GM21528 (cell line): Measurements from ENCODE around the gene ADCY9.
"Not testable (repeated sequence)": the region's sequence is repeated elsewhere in the genome, so short reads cannot be mapped to it uniquely, and the experiment has no call there.

ENCODE experiments used
- ATAC-seq: cut with Tn5 transposase; IDR thresholded peaks from one replicate; pipeline ENCODE4 v1.9.1; 2021; ENCODE audit warnings: mild to moderate bottlenecking, moderate library complexity; ENCODE audit not compliant: unreplicated experiment, low FRiP score

Gene ADCY9

DNA sequence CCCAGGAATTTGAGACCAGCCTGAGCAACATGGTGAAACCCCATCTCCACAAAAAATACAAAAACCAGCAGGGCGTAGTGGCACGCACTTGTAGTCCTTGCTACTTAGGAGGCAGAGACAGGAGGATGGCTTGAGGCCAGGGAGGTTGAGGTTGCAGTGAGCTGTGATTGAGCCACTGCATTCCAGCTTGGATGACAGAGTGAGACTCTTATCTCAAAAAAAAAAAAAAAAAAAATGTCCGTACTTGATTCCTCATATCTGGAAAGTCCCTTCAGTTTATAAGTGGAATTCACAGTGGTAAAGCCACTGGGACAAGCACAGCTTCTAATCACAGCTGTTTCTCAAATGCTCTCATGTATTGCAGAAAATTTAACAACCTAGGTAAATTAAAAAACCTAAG lies 157.1 kb downstream of the ADCY9 start:
- ATAC-seq: no peak

DNA sequence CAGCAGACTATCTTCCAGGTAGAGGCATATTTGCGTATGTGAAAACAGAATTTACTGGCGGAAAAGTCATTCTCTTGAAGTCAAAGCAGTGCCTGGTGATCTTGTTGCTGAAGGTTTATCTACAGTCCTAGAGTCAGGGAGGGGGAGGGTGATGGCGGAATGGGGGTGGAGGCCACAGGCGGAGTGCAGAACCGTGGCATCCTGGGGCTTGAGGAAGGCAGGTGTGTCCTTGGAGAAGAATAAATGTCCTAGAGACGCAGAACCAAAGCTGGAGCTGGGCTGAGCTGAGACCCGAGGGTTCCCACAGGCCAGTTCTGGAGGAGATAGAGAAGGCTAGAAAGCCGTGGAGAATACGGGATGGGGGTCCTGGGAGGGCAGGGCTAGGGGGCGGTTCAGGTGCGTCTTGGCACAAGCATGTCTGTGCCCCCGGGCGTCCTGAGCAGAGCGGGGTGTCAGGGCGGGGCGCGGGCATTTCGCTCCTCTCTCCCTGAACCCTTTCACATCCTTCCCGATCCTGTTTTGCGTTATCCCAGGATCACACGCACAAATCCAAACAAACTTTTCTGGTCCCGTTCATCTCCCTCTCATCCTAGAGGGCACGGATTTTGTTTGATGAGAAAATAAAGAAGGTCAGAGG lies 158.8 kb downstream of the ADCY9 start:
- no peak for ATAC-seq

DNA sequence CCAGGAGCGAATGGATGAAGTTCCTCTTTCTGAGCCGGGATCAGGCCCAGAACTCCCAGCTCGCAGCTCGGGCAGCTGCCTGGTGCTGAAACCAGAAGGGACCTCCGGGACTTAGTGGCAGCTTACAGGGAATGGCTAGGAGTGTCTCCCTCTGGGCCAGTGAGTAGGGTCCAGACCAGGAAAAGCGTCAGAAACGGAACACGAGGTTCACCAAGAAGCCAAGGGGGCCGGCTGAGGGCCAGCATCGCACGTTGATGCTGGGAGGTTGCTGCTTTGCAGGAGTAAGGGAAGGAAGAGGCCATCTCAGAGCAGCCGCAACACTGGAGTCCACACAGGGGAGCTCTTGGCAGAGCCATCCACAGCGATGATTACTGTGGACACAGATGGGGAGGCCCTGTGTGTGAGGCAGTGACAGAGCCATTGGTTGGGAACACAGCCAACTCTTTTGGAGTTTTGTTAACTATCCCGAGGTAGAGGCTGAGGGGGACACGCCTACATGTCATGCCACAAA lies 161.8 kb downstream of the ADCY9 start:
- ATAC-seq: no peak

DNA sequence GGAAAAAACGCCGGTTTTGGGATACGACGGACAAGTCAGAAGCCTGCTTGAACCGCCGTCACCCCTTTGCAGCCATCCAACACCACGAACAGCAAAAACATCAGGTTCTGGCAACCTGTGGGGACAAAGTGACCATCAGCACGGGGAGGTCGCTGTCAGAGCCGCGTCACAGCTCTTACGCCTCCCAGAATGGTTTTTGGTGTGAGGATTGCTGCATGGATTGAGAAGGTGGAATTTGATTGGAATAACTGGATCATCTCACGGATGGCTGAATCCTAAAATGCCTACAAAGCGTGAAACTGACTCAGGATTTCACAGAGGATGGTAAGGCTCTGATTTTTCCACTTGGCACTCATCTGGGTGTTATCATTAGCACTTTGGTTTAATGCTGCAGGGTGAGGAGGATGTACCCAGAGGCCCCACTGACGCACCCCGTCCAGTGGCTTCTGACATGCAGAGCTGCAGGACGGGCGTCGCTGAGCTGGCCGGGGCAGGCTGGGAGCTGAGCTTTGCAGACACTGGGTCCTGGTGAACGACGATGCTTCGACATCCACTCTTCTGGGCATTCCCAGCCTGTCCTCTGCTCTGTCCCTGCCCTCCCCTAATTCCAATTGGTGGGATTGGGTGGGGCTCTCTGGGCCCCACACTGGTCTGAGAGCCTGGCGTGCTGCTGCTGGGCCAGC lies 162.4 kb downstream of the ADCY9 start:
- ATAC-seq: no peak

DNA sequence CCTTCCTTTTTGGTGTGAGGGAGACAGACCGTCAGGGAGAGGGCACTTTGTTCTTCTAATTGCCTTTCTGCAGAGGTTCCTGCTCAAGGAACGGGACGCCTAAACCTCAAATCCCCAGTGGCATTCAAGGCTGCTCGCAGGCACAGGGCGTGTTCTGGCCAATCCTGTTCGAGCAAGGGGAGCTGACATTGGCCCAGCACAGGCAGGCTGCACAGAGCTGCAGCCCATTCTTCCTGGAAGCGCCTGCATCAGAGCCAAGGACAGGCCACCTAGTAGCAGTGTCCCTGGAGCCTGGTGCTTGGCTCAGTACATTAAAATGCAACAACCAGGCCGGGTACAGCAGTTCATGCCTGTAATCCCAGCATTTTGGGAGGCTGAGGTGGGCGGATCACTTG lies 163.5 kb downstream of the ADCY9 start:
- no peak for ATAC-seq

DNA sequence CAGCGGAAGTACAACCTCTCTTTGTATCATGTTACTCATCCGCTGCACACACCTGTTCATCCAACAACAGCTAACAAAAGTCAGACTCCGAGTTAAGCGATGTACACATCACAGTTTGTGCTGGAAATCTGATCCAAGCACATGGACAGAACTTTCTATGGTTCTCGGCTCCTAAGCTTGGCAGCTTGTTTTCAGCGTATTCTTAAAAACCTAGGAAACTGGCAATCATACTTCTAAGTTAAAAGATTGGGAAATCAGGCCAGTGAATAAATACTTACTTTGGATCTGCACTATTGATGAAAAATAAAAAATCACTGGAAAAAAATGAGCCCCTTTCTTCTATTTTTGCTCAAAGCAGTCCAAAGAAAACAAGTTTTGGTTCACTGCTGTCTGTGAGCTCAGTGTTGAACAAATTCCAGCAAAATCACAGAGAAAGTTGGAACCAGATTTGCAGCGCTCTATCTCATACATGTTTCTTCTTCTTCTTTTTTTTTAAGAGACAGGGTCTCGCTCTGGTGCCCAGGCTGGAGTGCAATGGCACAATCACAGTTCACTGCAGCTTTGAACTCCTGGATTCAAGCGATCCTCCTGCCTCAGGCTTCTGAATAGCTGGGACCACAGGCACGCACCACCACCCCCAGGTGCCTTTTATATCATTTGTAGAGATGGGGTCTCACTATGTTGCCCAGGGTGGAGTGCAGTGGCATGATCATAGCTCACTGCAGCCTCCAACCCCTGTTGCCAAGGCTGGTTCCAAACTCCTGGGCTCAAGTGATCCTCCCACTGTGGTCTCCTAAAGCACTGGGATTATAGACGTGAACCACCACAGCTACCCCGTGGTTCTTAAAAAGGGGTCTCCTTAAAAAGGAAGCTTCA lies 164.1 kb downstream of the ADCY9 start:
- no peak for ATAC-seq

DNA sequence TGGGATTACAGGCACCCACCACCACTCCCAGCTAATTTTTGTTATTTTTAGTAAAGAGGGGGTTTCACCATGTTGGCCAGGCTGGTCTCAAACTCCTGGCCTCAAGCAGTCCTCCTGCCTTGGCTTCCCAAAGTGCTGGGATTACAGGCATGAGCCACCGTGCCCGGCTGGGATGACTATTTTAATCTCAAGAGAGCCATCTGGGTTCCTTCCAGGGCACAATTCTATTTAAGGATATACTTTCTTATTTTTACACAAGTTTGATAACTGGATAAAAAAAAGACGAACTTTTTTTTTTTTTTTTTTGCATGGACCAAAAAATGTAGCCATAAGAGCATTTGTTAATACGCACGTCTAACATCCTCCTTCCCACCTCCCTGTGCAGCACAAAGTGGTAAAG lies 164.9 kb downstream of the ADCY9 start:
- not testable (repeated sequence) for ATAC-seq

DNA sequence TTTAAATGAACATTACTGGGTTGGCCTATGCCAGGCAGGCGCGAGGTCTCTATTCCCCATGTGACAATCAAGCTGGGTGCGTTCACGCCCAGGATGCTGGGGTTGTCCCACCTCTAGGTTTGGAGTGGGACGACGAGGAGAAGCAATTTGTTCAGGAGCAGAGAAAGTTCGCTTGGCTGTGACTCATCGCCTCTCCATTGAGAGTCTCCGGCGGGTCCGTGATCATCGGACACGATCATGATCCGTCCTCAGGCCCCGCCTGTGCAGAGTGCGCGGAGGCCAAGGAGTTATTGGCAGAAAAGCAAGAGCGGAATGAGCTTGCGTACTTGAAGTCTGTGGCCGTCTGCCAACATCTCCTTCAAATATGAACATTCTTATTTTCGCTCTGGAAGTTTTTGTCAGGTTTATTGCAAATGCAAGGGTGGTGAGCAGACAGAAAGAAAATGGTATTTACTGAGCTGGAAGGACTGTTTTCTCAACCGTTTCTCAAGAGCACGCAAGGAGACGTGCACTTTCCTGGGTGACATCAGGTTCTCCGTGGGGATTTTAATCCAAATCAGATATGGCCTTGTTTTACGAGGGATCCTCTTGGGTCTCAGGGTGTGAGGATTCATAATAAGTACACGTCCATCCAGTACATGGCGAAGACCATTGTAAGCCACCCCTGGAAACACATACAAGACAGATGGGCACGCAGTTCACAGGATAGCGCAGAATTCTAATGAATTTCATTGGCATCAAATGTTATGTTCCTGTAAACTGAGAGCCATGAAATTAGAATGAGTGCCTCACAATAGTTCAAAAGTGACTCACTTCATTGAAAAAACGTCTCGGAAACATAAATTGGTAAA lies 165.7 kb downstream of the ADCY9 start:
- no peak for ATAC-seq

DNA sequence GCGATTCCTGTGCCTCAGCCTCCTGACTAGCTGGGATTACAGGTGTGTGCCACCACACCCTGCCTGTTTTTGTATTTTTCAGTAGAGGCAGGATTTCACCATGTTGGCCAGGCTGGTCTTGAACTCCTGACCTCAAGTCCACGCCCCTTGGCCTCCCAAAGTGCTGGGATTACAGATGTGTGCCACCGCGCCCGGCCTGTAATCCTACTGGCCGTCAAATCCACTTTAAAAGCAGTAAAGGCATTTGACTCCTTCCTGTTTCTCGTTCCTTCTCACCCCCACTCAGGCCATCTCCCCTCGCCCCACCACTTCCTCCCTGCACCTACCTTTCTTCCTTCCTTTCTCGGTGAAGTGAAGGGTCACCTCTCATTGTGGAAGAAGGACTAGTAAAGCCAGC lies 166.3 kb downstream of the ADCY9 start:
- ATAC-seq: no peak

DNA sequence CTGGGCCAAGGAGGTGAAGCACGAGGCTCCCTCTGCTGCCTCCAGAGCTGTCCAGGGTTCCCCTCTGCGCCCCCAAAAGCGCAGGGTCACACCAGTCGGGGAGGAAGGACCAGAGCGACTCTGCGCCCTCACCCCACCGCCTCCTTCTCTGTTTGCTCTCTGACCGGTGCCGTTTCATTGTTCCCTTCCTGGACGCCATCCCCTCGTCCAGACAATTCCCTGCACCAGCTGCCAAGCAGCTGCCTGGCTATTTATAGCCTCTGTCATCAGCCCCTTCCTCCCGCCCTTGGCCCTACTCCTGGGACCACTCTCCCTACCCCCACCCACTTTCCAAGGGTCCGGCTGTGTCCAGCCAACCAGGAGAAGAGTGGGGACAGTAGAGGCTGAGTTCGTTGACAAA lies 167.0 kb downstream of the ADCY9 start:
- no peak for ATAC-seq

DNA sequence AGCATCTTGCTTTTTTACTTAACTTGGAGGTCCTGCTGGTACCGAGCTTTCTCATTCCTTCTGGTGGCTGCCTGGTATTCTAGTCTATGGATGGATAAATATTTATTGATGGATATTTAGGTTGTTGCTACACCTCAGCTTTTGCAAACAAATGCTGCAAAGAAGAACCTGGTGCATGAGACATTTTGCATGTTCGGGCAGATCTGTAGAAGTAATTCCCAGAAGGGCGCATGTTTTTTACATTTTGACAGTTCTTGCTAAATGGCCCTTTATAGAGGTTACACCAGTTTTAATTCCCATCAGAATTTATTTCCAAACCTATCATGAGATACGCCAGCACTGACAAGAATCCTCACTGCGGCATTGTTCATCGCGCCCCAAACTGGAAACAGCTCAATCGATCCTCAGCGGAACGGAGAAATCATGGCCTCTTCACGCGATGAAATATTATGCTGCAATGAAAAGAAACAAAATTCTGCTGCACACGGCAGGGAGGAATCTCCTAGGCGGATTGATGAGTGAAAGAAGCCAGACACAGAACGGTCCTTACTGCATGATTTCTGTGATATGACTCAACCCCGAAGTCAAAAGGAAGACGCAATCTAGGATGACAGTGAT lies 167.8 kb downstream of the ADCY9 start:
- ATAC-seq: no peak

DNA sequence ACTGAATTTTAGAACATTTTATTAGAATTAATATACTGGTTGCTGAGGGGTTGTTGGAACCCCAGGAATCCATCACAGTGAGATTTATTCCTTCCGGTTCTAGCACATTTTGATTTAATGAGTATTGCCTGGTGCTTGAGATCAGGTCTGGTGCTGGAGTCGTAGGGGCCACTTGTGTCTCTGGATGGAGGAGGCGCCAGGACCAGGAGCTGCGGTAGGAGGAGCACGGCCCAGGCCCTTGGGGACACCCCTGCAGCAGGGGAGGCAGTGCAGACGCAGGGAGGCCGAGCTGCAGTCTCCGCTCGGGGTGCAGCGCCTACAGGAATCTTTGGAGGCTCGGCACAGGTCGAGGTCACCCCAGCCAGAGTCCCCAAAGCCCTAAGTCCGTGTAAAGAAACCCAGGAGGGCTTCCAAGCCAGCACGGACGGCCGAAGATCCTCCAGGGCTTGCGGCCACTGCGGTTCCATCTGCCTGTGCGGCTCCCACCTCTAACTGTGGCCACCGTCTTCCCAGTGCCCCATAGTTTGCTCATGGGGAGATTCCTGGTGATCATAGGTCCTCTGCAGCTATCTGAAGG lies 169.6 kb downstream of the ADCY9 start:
- no peak for ATAC-seq

DNA sequence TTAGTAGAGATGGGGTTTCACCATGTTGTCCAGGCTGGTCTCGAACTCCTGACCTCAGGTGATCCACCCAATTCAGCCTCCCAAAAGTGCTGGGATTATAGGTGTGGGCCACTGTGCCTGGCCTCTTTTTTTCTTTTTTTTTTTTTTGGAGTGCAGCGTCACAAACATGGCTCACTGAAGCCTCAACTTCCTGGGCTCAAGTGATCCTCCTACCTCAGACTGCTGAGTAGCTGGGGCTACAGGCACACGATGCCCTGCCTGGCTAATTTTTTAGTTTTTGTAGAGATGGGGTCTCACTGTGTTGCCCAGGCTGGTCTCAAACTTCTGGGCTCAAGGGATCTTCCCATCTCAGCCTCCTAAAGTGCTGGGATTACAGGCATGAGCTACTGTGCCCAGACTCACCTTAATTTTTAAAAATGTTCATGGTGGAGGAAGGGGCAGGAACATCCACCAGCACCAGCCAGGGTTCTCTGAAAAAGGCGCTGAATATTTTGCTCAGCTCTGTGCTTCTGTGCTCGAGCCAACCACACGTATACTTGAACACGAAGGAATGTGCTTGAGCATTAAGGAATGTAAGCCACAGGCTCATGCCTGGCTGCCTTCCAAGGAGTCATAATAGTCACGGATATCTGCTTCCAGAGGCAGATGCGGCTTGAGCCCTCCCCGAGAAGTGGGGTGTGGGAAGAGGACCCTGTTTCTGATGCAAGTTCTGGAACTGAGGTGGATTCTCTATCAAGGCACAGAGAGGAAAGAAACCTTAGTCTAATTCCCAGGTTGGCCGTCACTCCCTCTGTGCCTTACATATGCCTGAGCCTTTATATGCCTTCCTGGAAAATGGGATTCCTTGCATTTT lies 170.3 kb downstream of the ADCY9 start:
- no peak for ATAC-seq

DNA sequence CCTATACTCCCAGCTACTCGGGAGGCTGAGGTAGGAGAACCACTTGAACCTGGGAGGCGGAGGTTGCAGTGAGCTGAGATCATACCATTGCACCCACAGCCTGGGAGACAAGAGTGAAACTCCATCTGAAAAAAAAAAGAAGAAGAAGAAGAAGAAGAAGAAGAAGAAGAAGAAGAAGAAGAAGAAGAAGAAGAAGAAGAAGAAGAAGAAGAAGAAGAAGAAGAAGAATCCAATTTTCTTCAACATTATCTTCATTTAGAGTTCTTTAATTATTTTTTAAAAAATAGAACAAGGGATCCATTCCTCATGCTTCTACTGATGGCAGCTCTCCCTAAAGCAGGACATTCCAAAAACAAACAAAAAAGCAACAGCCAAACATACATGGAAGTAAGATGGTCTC lies 171.8 kb downstream of the ADCY9 start:
- ATAC-seq: not testable (repeated sequence)

DNA sequence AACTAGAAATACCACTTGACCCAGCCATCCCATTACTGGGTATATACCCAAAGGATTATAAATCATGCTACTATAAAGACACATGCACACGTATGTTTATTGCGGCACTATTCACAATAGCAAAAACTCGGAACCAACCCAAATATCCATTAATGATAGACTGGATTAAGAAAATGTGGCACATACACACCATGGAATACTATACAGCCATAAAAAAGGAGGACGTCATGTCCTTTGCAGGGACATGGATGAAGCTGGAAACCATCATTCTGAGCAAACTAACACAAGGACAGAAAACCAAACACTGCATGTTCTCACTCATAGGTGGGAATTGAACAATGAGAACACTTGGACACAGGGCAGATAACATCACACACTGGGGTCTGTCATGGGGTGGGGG lies 174.1 kb downstream of the ADCY9 start:
- ATAC-seq: not testable (repeated sequence)

DNA sequence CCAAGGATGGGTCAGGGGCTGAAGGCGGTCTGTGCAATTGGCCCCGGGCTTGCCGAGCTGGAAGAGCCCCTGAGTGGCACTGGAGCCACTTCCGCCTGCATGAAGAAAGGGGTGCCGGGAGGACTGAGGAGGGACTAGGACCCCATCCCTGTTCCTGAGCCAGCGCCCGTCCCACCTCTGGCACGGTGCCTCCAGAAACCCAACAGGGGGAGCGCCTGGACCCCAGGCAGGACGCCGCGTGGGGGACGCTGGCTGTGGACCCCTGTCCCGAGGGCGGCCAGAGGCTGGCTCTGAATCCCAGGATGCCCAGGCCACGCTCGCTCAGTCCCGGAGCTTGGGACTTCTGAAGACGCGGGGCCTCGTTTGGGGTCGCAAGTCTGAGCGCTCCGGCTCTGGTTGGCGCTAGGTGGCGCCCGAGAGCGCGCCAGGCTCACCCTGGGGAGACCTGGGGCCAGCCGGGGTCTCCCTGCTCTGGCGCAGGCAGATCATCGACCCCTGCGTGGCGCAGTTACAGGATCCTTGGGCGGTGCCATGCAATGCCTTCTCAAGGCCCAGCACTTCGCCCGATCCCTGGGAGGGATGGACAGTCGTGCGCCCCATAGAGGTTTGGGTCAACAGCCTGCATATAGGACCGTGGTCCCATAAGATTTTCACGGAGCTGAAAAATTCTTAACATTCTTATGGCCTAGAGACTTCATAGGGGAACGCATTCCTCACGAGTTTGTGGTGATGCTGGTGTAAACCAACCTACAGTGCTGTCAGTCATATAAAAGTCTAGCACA lies 177.2 kb downstream of the ADCY9 start:
- no peak for ATAC-seq

DNA sequence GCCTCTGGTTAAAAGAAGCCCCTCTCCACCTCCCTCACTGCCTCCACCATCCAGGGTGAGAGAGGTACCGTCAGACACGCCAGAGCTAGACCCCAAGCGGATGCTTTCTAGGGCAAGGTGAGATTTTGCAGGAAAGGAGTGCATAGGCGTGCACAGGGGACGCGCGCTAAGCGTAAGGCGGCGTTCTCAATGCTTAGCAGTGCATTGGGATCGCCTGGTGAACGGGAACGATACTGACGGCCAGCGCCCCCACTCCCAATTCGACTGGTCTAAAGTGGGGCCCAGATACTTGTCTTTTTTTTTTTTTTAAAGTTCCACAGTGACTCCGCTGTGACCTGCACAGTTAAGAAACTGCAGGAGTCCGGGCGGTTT lies 177.8 kb downstream of the ADCY9 start:
- no peak for ATAC-seq
